HL-60 (cell line): ENCODE data around the gene ITGBL1.

ENCODE experiments used
- DNase-seq, 2 experiments: peaks; one replicate each; pipeline ENCODE4 v3.0.0-alpha.2; 2010 to 2020; ENCODE audit warnings: low read depth in 1 of 2, low spot score in 1 of 2
- H3K27ac ChIP-seq: fragments of 250-450 bp; sonication (Bioruptor Pico); replicated peaks from 2 replicates; pipeline ENCODE4 v1.5.1; 2020; ENCODE audit warnings: mild to moderate bottlenecking, moderate library complexity
- H3K27me3 ChIP-seq: fragments of 250-450 bp; sonication (Bioruptor Pico); 2 replicates; pipeline ENCODE4 v1.5.1; 2021; ENCODE audit warnings: mild to moderate bottlenecking, moderate library complexity; ENCODE audit not compliant: insufficient read depth, poor library complexity, severe bottlenecking
- H3K4me3 ChIP-seq: replicated peaks from 2 replicates; pipeline ENCODE4 v1.5.1; 2011; ENCODE audit warnings: mild to moderate bottlenecking, control low read depth, low read length; ENCODE audit not compliant: insufficient read depth
- CTCF ChIP-seq: IDR thresholded peaks from one replicate; pipeline ENCODE4 v1.5.1; 2011; ENCODE audit warnings: low read length, control low read depth, inconsistent platforms; ENCODE audit not compliant: insufficient read depth
- GABPA ChIP-seq: IDR thresholded peaks from 2 replicates; pipeline ENCODE4 v1.6.1; 2012; ENCODE audit warnings: low read depth
- POLR2AphosphoS5 ChIP-seq: IDR thresholded peaks from 2 replicates; pipeline ENCODE4 v1.6.1; 2012; ENCODE audit warnings: low read depth
- SPI1 ChIP-seq: IDR thresholded peaks from 2 replicates; pipeline ENCODE4 v1.6.1; 2012; ENCODE audit warnings: low read depth, mild to moderate bottlenecking, borderline replicate concordance
- TF ChIP-seq, protein P1 (sequence below): IDR thresholded peaks from 2 replicates; pipeline ENCODE4 v1.6.1; 2012; ENCODE audit warnings: low read depth; ENCODE audit not compliant: insufficient replicate concordance

The ITGBL1 gene

GRCh38 chr13:101649488-101650126 lies 197.1 kb downstream of the ITGBL1 start:
- DNase-seq: no peak
- no peak for TF ChIP-seq GABPA
- TF ChIP-seq, protein P1, sequence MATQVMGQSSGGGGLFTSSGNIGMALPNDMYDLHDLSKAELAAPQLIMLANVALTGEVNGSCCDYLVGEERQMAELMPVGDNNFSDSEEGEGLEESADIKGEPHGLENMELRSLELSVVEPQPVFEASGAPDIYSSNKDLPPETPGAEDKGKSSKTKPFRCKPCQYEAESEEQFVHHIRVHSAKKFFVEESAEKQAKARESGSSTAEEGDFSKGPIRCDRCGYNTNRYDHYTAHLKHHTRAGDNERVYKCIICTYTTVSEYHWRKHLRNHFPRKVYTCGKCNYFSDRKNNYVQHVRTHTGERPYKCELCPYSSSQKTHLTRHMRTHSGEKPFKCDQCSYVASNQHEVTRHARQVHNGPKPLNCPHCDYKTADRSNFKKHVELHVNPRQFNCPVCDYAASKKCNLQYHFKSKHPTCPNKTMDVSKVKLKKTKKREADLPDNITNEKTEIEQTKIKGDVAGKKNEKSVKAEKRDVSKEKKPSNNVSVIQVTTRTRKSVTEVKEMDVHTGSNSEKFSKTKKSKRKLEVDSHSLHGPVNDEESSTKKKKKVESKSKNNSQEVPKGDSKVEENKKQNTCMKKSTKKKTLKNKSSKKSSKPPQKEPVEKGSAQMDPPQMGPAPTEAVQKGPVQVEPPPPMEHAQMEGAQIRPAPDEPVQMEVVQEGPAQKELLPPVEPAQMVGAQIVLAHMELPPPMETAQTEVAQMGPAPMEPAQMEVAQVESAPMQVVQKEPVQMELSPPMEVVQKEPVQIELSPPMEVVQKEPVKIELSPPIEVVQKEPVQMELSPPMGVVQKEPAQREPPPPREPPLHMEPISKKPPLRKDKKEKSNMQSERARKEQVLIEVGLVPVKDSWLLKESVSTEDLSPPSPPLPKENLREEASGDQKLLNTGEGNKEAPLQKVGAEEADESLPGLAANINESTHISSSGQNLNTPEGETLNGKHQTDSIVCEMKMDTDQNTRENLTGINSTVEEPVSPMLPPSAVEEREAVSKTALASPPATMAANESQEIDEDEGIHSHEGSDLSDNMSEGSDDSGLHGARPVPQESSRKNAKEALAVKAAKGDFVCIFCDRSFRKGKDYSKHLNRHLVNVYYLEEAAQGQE: no peak
- TF ChIP-seq POLR2AphosphoS5: no peak
- Histone ChIP-seq H3K27me3 (no peaks in the 10 kb centered on the region), H3K4me3 (no peak overlapping the region), H3K27ac (no peak overlapping the region)

DNA sequence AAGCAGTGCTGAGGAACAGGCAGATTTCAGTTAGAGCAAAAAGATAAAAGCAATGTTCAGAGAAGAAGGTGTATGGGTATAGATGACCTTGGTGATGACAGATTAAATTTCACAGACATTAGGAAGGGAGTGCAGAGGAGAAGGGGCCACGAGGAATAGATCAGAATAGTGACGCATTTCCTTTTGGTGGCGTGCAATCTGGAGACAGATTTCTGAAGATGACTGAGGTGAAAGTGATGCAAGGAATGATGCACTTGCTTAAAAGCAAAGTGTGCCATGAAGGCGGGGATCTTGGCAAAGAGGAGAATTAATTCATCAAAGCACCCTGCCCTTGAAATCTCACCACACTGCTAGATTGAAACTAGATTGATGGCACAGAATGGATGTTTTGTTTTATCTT lies 202.4 kb downstream of the ITGBL1 start:
- no peak for DNase-seq
- Histone ChIP-seq H3K27ac (no peak overlapping the region), H3K4me3 (no peak overlapping the region), H3K27me3 (no peaks in the 10 kb centered on the region)
- TF ChIP-seq CTCF (no peak), SPI1 (no peak)
- TF ChIP-seq, protein P1: no peak

- H3K27ac ChIP-seq: no peak overlapping the region
- H3K27me3 ChIP-seq: no peaks in the 10 kb centered on the region
- TF ChIP-seq, protein P1: no peak
- TF ChIP-seq CTCF (no peak), SPI1 (peak; percentile 55), POLR2AphosphoS5 (no peak), GABPA (no peak)
- H3K4me3 ChIP-seq: no peak overlapping the region
- DNase-seq: no peak
These were observed 203.0 kb downstream of the ITGBL1 start for GRCh38 chr13:101655435-101655834.

- Histone ChIP-seq H3K27ac (no peak overlapping the region), H3K4me3 (no peak overlapping the region), H3K27me3 (no peaks in the 10 kb centered on the region)
- no peak for TF ChIP-seq POLR2AphosphoS5
- no peak for TF ChIP-seq CTCF
- no peak for TF ChIP-seq SPI1
- TF ChIP-seq, protein P1: no peak
- no peak for TF ChIP-seq GABPA
- no peak for DNase-seq
These were observed 208.2 kb downstream of the ITGBL1 start for GRCh38 chr13:101660711-101661110.
